ENCODE data around the gene HES1. TPM values are rescaled to one million over a fixed set of nuclear protein-coding genes. Genes with fewer than 3 reads are reported as not detected.

HES1 gene
- total RNA-seq, 1 donor from 2014 or later, result 23.0 TPM

DNA sequence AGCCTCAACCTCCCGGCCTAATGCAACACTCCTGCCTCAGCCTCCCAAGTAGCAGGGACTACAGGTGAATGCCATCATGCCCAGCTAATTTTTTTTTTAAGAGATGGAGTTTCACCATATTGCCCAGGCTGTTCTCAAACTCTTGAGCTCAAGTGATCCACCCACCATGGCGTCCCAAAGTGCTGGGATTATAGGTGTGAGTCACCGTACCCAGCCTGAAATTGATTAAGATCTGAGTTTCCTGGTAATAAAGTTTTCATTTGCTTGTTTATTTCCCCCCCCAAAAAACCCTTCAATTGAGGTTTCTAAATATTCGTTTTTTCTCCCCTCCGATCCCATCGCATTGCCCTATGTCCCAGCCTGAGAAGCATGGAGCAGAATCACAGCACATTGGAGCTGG lies 39.0 kb downstream of the HES1 start:
- Histone ChIP-seq H3K4me3 (ENCODE audit: low read length in 3 of 3) (no peak overlapping the region), H3K36me3 (ENCODE audit: control insufficient read depth in 3 of 3, insufficient read depth in 3 of 3, low read length in 3 of 3) (no peaks in the 10 kb centered on the region), H3K9ac (ENCODE audit: low read depth in 1 of 3, low read length in 3 of 3) (no peak overlapping the region)

DNA sequence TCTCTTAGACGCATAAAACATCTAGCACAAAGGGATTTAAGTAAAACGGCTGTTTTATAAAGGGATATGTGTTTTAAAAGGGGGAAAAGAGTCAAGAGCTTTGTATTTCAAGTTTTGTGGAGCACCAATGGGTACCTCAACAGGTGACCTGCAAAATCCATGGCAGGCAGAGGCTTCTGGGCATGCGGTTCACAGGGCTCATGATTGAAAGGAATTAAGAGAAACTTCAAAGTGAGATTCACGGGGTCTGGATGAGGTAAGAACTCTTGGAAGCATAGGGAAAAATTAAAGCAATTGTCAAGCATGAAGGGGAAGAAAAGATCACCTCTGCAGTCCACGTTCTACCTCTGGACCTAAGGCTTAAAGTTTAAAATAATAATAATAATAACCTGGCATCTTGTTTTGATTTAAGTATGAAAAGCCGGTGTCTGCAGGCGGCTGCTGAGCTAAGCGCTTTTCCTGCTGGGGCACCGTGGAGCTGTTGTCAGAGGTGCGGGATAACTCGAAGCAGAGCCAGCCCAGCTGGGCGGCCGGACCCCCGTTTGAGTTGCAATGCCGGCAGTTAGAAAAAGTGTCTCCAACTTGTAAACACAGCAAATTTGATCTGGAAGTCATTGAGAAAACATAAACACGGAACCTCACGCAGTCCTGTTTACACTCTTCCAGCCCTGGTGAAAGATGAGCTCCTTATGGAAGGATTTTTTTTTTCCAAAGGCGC lies 40.5 kb downstream of the HES1 start:
- Histone ChIP-seq H3K9me3 (ENCODE audit: control insufficient read depth in 3 of 3, low read length in 3 of 3) (no peaks in the 10 kb centered on the region), H3K27me3 (ENCODE audit: control insufficient read depth in 3 of 3, insufficient read depth in 3 of 3, low read length in 3 of 3) (peaks cover 0 to 8% (median 6%) of the 10 kb centered on the region in 3 donors), H3K36me3 (ENCODE audit: control insufficient read depth in 3 of 3, insufficient read depth in 3 of 3, low read length in 3 of 3) (no peaks in the 10 kb centered on the region), H3K27ac (ENCODE audit: low read depth, low read length) (no peak overlapping the region), H3K4me1 (ENCODE audit: control insufficient read depth in 3 of 3, insufficient read depth in 3 of 3, low read length in 3 of 3) (no peaks in the 10 kb centered on the region), H3K9ac (ENCODE audit: low read depth in 1 of 3, low read length in 3 of 3) (no peak overlapping the region), H3K4me3 (ENCODE audit: low read length in 3 of 3) (no peak overlapping the region)

More for the DNA sequence above, 39.0 kb downstream of the HES1 start:
- Histone ChIP-seq H3K9me3 (ENCODE audit: control insufficient read depth in 3 of 3, low read length in 3 of 3) (no peaks in the 10 kb centered on the region), H3K27me3 (ENCODE audit: control insufficient read depth in 3 of 3, insufficient read depth in 3 of 3, low read length in 3 of 3) (peaks cover 0 to 8% (median 6%) of the 10 kb centered on the region in 3 donors), H3K27ac (ENCODE audit: low read depth, low read length) (no peak overlapping the region), H3K4me1 (ENCODE audit: control insufficient read depth in 3 of 3, insufficient read depth in 3 of 3, low read length in 3 of 3) (no peaks in the 10 kb centered on the region)

DNA sequence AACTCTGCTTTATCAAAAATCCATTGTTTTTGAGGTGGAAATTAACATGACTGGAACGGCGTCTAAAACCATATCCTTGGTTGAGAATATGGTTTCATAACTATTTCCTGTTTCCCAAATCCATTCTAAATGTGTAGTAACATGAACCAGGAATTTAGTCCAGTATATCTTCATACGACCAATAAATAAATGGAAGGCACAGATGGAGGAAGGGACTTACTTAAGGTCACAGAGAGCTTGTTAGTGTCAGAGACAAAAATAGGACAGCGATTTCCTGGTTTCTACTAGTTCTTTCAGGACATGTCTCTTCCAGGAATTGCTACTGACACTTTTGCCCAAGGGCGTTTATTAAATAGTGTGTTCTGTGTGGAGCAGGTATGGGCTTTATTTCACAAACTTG lies 41.2 kb downstream of the HES1 start:
- Histone ChIP-seq H3K9ac (ENCODE audit: low read depth in 1 of 3, low read length in 3 of 3) (no peak overlapping the region), H3K36me3 (ENCODE audit: control insufficient read depth in 3 of 3, insufficient read depth in 3 of 3, low read length in 3 of 3) (no peaks in the 10 kb centered on the region), H3K27me3 (ENCODE audit: control insufficient read depth in 3 of 3, insufficient read depth in 3 of 3, low read length in 3 of 3) (peaks cover 0 to 8% (median 6%) of the 10 kb centered on the region in 3 donors), H3K4me1 (ENCODE audit: control insufficient read depth in 3 of 3, insufficient read depth in 3 of 3, low read length in 3 of 3) (no peaks in the 10 kb centered on the region), H3K9me3 (ENCODE audit: control insufficient read depth in 3 of 3, low read length in 3 of 3) (no peaks in the 10 kb centered on the region), H3K27ac (ENCODE audit: low read depth, low read length) (no peak overlapping the region), H3K4me3 (ENCODE audit: low read length in 3 of 3) (no peak overlapping the region)

DNA sequence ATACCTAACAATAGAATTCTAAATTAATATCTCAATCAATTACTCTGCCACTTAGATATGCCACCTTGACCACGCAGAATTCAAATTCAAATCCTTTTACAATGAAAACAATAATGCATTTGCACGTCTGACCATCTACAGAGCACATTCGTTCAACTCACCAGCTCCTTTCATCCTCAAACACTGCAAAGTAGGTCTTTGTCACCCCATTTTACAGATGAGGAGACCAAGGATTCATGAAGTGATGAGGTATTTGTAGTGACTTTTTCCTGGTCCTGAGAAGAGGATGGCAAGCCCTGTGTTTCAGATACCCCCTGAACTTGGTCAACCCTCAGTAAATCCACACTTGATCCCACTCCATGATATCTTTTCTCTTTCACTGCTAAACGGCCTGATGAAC lies 42.2 kb downstream of the HES1 start:
- Histone ChIP-seq H3K9ac (ENCODE audit: low read depth in 1 of 3, low read length in 3 of 3) (no peak overlapping the region), H3K27ac (ENCODE audit: low read depth, low read length) (no peak overlapping the region), H3K27me3 (ENCODE audit: control insufficient read depth in 3 of 3, insufficient read depth in 3 of 3, low read length in 3 of 3) (peaks cover 0 to 8% (median 6%) of the 10 kb centered on the region in 3 donors), H3K9me3 (ENCODE audit: control insufficient read depth in 3 of 3, low read length in 3 of 3) (no peaks in the 10 kb centered on the region), H3K4me3 (ENCODE audit: low read length in 3 of 3) (no peak overlapping the region), H3K4me1 (ENCODE audit: control insufficient read depth in 3 of 3, insufficient read depth in 3 of 3, low read length in 3 of 3) (no peaks in the 10 kb centered on the region), H3K36me3 (ENCODE audit: control insufficient read depth in 3 of 3, insufficient read depth in 3 of 3, low read length in 3 of 3) (no peaks in the 10 kb centered on the region)

DNA sequence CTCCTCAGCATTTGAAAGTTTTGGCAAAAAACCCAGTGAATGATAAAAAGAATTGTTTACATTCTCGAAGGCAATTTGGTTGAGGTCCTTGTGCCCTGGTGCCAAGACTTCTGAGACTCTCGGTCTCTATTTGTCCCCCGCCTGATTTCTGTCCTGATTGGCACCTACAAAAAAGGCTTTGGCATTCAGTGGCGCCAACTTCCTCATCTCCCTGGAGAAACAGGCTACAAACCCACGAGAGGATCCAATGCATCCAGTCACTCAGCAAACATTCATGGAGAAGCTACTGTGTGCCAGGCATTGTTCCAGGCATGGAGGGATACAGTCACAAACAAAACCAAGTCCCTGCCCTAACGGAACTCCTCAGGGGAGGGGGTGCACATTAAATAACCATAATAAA lies 42.7 kb downstream of the HES1 start:
- H3K4me3 ChIP-seq (ENCODE audit: low read length in 3 of 3), result no peak overlapping the region
- H3K9me3 ChIP-seq (ENCODE audit: control insufficient read depth in 3 of 3, low read length in 3 of 3), result no peaks in the 10 kb centered on the region
- peaks cover 0 to 1% (median 0%) of the 10 kb centered on the region in 3 donors for H3K4me1 ChIP-seq (ENCODE audit: control insufficient read depth in 3 of 3, insufficient read depth in 3 of 3, low read length in 3 of 3)
- peaks cover 0 to 8% (median 6%) of the 10 kb centered on the region in 3 donors for H3K27me3 ChIP-seq (ENCODE audit: control insufficient read depth in 3 of 3, insufficient read depth in 3 of 3, low read length in 3 of 3)
- no peaks in the 10 kb centered on the region for H3K36me3 ChIP-seq (ENCODE audit: control insufficient read depth in 3 of 3, insufficient read depth in 3 of 3, low read length in 3 of 3)
- no peak overlapping the region for H3K9ac ChIP-seq (ENCODE audit: low read depth in 1 of 3, low read length in 3 of 3)
- no peak overlapping the region for H3K27ac ChIP-seq (ENCODE audit: low read depth, low read length)

DNA sequence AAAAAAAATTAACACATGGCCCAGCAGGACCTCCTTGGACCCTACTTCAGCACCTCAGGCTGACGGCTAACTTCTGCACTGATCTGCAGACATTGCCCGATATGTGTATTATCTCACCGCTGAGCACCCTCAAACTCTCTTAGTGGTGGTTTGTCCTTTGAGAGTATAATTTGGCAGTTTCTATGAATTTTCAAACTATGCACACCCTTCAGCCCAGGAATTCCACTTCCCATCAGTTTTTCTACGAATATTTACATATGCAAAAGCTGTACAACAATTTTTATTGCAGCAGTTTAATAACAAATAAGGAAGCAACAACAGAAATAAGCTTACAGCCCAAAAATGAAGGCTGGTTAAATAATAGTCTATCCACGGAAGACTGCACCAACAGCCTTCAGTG lies 44.6 kb downstream of the HES1 start:
- H3K4me3 ChIP-seq (ENCODE audit: low read length in 3 of 3), result no peak overlapping the region
- H3K4me1 ChIP-seq (ENCODE audit: control insufficient read depth in 3 of 3, insufficient read depth in 3 of 3, low read length in 3 of 3), result peaks cover 6 to 9% (median 6%) of the 10 kb centered on the region in 3 donors
- no peaks in the 10 kb centered on the region for H3K9me3 ChIP-seq (ENCODE audit: control insufficient read depth in 3 of 3, low read length in 3 of 3)
- no peak overlapping the region for H3K9ac ChIP-seq (ENCODE audit: low read depth in 1 of 3, low read length in 3 of 3)
- H3K27me3 ChIP-seq (ENCODE audit: control insufficient read depth in 3 of 3, insufficient read depth in 3 of 3, low read length in 3 of 3), result peaks cover 0 to 8% (median under 1%) of the 10 kb centered on the region in 3 donors
- no peaks in the 10 kb centered on the region for H3K36me3 ChIP-seq (ENCODE audit: control insufficient read depth in 3 of 3, insufficient read depth in 3 of 3, low read length in 3 of 3)
- H3K27ac ChIP-seq (ENCODE audit: low read depth, low read length), result no peak overlapping the region

DNA sequence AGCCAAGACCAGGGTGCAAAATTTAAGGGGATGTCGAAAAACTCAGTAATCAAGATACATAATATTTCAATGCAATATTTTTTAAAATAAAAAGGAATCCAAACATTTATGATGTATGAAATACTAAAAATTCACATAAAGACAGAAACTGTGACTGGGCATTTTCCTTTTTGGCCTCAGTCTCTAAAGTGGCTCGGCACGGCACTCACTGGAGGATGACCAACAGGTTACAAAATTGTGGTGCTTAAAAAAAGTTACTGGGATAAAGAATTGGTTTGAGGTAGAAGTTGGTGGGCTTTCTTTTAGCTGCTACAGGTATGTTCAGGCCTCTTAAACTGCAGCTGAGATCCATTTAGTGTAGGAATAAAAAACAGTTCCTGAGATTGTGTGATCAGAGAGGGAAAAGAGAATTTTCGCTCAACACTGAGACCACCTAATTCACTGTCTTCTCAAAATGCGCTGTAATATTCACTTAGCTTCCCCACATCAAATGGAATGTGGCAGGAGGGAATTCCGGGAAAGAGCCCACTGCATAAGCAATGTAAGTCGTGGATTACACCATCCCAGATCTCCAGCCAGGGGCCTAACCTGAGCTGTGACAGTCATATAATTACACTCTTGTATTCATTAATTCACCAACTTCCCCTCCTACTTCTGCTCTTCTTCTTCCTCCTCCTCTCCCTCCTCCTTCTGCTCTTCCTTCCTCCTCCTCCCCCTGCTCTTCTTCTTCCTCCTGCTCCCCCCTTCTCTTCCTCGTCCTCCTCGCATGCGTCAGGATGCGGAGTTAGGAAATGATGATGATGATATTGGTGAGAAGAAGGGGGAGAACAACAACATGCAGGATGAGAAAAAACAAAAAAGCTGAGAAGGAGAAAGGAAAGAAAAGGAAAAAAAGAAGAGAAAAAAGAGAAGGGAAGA lies 45.9 kb downstream of the HES1 start:
- no peak overlapping the region for H3K9ac ChIP-seq (ENCODE audit: low read depth in 1 of 3, low read length in 3 of 3)
- no peak overlapping the region for H3K27ac ChIP-seq (ENCODE audit: low read depth, low read length)
- H3K27me3 ChIP-seq (ENCODE audit: control insufficient read depth in 3 of 3, insufficient read depth in 3 of 3, low read length in 3 of 3), result peaks cover 0 to 8% (median 0%) of the 10 kb centered on the region in 3 donors
- no peaks in the 10 kb centered on the region for H3K9me3 ChIP-seq (ENCODE audit: control insufficient read depth in 3 of 3, low read length in 3 of 3)
- H3K4me1 ChIP-seq (ENCODE audit: control insufficient read depth in 3 of 3, insufficient read depth in 3 of 3, low read length in 3 of 3), result peaks cover 6 to 9% (median 6%) of the 10 kb centered on the region in 3 donors
- H3K36me3 ChIP-seq (ENCODE audit: control insufficient read depth in 3 of 3, insufficient read depth in 3 of 3, low read length in 3 of 3), result no peaks in the 10 kb centered on the region
- H3K4me3 ChIP-seq (ENCODE audit: low read length in 3 of 3), result no peak overlapping the region

DNA sequence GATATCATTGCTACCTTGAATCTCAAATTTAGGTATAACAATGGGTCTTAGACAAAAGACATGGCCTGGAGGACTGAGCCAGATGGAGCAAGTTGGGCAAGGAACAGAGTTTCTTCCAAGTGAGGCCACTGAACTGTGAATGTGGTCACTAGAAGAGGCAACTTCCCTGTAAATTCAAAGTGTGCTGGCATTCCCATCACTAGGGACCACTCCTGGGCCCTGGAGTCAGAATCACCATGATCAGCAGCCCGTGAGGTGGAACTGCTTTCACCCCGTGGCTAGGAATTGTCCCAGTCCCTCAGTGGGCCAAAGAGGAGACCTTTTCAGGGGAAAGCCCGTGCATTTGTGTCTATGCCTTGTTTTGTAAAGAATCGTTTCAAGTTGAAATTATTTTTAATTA lies 47.3 kb downstream of the HES1 start:
- Histone ChIP-seq H3K27me3 (ENCODE audit: control insufficient read depth in 3 of 3, insufficient read depth in 3 of 3, low read length in 3 of 3) (peaks cover 0 to 7% (median 2%) of the 10 kb centered on the region in 3 donors), H3K27ac (ENCODE audit: low read depth, low read length) (no peak overlapping the region), H3K4me3 (ENCODE audit: low read length in 3 of 3) (no peak overlapping the region), H3K9ac (ENCODE audit: low read depth in 1 of 3, low read length in 3 of 3) (no peak overlapping the region), H3K4me1 (ENCODE audit: control insufficient read depth in 3 of 3, insufficient read depth in 3 of 3, low read length in 3 of 3) (peaks cover 6 to 9% (median 6%) of the 10 kb centered on the region in 3 donors), H3K36me3 (ENCODE audit: control insufficient read depth in 3 of 3, insufficient read depth in 3 of 3, low read length in 3 of 3) (no peaks in the 10 kb centered on the region), H3K9me3 (ENCODE audit: control insufficient read depth in 3 of 3, low read length in 3 of 3) (no peaks in the 10 kb centered on the region)

DNA sequence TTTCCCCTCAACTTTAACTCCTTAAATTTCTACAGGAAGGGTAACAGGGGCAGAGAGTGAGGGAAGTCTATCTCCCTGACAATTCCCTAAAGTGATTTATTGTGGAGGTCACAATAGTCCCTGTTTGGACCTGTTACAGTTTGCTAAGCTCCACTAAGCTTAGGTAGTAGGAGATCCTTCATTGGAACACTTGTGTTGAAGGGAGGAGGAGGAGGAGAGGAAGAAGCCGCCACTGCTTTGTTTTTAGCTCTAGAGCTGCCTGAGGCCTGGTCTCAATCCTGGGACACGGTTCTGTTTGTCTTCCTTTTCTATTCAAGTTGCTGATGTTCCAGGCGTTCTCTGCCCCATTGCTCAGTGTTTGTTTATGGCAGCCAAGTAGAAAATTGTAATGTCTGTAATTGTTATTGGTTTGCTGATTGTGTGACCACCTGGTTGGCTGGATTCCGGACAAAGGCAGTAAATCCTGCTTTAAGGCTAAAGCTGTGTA lies 48.4 kb downstream of the HES1 start:
- Histone ChIP-seq H3K9me3 (ENCODE audit: control insufficient read depth in 3 of 3, low read length in 3 of 3) (no peaks in the 10 kb centered on the region), H3K4me1 (ENCODE audit: control insufficient read depth in 3 of 3, insufficient read depth in 3 of 3, low read length in 3 of 3) (peaks cover 6 to 9% (median 6%) of the 10 kb centered on the region in 3 donors), H3K27ac (ENCODE audit: low read depth, low read length) (no peak overlapping the region), H3K27me3 (ENCODE audit: control insufficient read depth in 3 of 3, insufficient read depth in 3 of 3, low read length in 3 of 3) (peaks cover 0 to 2% (median 0%) of the 10 kb centered on the region in 3 donors), H3K9ac (ENCODE audit: low read depth in 1 of 3, low read length in 3 of 3) (no peak overlapping the region), H3K4me3 (ENCODE audit: low read length in 3 of 3) (no peak overlapping the region), H3K36me3 (ENCODE audit: control insufficient read depth in 3 of 3, insufficient read depth in 3 of 3, low read length in 3 of 3) (no peaks in the 10 kb centered on the region)

DNA sequence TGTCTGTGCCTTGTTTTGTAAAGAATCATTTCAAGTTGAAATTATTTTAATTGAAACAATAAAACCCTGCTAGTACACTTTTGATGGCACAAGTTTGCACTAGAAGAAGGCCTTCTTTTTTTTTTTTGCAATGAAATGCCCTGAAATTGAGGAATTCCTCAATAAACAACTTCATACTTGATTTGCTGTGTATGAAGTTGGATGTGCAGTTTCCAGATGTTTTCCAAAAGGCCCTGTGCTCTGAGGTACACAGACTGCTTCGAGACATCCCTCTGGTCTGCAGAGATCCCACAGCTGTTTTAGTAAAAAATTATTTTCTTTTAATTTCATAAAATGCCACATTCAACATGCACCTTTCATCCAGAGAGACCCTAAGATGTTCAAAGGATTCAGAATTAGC lies 48.9 kb downstream of the HES1 start:
- H3K27ac ChIP-seq (ENCODE audit: low read depth, low read length), result no peak overlapping the region
- H3K4me3 ChIP-seq (ENCODE audit: low read length in 3 of 3), result no peak overlapping the region
- H3K36me3 ChIP-seq (ENCODE audit: control insufficient read depth in 3 of 3, insufficient read depth in 3 of 3, low read length in 3 of 3), result no peaks in the 10 kb centered on the region
- no peak overlapping the region for H3K9ac ChIP-seq (ENCODE audit: low read depth in 1 of 3, low read length in 3 of 3)
- peaks cover 6 to 9% (median 6%) of the 10 kb centered on the region in 3 donors for H3K4me1 ChIP-seq (ENCODE audit: control insufficient read depth in 3 of 3, insufficient read depth in 3 of 3, low read length in 3 of 3)
- no peaks in the 10 kb centered on the region for H3K9me3 ChIP-seq (ENCODE audit: control insufficient read depth in 3 of 3, low read length in 3 of 3)
- peaks cover 0 to 2% (median 0%) of the 10 kb centered on the region in 3 donors for H3K27me3 ChIP-seq (ENCODE audit: control insufficient read depth in 3 of 3, insufficient read depth in 3 of 3, low read length in 3 of 3)
